Activated CD4-positive, alpha-beta T cell treated with anti-CD3 and anti-CD28 coated beads, Interleukin-2, amount 50 U/mL, for 1 hour (primary cell): ENCODE data around the gene HGD.
"Not testable (repeated sequence)": the region's sequence is repeated elsewhere in the genome, so short reads cannot be mapped to it uniquely, and the experiment has no call there.

ENCODE experiments used
- DNase-seq: peaks from one replicate; pipeline ENCODE4 v3.0.0-alpha.2; 2020

The HGD gene

DNA sequence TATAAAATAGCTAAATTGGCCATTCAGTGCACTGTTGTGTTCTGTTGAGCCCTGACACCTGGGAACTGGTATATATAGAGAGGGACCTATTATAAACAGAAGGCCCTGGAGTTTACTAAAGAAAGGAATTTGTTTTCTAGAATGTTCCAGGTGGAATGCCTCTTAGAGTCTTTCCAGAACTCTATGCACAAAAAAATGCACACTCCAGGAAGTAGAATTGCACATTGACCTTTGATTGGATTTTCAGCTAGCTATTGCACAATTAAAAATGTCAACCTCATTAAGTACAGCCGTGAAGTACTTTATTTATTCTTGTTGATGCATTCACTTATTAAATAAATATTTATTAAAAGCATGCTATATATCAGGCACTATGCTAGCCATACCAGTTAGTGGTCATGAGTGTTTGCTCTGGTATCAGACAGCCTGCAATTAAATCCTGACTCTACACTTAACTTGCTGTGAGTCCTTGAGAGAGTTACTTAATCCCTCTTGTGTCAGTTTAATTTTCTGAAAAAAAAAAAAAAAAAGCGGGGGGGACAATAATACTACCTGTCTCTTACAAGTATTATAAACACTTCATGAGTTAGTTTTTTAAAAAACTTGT lies 45.1 kb downstream of the HGD start:
- no peak for DNase-seq

DNA sequence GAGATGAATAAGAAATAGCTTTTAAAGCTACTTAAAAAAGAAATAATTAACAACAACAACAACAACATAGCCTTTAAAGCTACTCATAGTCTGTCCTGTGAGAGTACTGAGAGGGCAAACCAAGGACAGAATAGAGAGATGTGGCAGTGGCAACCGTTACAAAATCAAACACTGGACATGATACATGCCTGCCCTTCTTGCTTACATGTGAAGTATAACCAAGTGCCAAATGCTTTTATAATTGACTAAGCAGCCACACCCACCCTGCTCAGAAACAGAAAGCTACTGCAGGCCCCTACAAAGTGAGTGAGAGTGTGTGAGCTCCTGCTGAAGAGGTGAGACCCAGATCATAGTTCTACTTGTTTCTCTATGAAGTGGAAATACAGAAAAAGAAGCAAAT lies 47.5 kb downstream of the HGD start:
- DNase-seq = no peak

DNA sequence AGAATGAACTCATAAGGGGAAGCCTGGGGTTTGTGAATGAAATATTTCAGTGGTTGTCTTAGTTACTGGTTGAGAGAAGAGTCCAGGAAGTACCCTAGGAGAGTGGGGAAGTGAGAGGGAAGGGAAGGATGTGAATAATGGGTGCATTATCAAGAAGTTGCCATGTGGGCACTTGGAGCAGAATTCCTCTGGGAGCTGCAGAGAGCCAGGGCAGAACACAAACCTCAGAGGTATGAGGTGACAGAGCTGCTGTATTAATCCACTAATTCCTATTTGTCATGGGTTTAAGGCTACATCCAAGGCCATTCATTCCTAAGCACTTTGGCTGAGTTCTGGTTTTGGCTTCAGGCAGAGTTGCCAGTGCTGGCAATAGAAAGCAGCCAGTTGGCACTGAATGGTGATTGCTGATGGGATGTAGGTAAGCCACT lies 56.9 kb downstream of the HGD start:
- no peak for DNase-seq

DNA sequence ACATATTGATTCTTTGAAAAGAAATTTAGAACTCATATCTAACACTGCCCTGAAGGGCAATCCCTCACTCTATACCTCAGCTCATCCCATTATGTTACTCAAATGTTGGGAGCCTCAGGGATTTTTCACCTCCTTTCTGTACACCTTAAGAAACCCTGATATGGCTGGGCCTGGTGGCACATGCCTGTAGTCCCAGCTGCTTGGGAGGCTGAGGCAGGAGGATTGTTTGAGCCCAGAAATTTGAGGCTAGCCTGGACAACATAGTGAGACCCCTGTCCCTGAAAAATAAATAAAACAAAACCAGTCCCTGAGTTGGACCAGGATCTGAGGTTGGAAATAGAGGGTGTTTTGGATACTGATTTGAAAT lies 58.3 kb downstream of the HGD start:
- no peak for DNase-seq

DNA sequence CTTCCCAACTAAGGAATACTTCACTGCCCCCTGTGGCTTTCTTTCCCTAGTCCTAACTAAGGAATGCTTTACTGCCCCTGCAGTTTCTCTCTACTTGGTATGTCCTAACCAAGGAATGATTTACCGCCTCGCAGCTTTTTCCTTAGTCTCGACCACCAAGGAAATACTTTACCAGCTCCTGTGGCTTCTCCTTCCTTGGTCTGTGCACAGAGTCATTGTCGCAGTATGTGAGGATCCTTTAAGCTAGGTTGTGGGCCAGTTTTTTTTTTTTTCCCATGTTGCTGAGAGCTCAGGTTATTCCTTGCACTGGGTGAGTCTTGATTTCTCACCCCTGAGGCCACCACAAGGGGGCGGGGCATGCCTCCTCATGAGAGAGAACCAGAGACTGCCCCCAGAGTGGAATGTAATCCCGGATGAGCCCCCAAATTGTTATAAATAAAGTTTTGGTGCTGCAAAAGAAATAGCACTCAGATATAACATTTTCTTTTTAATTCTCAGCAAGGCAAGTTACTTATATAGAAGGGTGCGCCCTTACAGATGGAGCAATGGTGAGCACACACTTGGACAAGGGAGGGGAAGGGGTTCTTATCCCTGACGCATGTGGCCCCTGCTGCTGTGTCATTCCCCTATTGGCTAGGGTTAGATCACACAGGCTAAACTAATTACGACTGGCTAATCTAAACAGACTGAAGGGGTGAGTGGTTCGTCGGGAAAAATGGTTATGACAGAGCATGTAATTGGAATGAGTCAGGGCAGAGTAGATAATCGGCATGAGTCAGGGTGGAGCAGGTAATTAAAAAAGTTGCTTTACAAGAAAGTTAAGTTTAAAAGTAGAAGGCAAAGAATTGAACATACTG lies 58.9 kb downstream of the HGD start:
- DNase-seq = peak; percentile 2

DNA sequence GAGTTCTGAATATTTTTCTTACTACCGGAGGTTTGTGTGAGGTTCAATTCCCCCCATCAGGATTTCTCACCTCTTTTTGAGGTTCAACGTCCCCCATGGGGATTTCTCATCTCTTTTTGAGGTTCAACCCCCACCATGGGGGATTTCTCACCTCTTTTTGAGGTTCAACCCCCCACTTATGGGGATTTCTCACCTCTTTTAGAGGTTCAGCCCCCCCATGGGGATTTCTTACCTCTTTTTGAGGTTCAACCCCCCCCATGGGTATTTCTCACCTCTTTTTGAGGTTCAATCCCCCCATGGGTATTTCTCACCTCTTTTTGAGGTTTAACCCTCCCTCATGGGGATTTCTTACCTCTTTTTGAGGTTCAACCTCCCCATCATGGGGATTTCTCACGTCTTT lies 59.6 kb downstream of the HGD start:
- DNase-seq = no peak

DNA sequence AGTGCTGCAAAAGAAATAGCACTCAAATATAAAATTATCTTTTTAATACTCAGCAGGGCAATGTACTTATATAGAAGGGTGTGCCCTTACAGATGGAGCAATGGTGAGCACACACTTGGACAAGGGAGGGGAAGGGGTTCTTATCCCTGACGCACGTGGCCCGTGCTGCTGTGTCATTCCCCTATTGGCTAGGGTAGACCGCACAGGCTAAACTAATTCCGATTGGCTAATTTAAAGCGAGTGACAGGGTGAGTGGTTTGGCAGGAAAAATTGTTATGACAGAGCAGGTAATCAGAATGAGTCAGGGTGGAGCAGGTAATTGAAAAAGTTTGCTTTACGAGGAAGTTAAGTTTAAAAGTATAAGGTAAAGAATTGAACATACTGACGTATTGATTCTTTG lies 65.3 kb downstream of the HGD start:
- not testable (repeated sequence) for DNase-seq

DNA sequence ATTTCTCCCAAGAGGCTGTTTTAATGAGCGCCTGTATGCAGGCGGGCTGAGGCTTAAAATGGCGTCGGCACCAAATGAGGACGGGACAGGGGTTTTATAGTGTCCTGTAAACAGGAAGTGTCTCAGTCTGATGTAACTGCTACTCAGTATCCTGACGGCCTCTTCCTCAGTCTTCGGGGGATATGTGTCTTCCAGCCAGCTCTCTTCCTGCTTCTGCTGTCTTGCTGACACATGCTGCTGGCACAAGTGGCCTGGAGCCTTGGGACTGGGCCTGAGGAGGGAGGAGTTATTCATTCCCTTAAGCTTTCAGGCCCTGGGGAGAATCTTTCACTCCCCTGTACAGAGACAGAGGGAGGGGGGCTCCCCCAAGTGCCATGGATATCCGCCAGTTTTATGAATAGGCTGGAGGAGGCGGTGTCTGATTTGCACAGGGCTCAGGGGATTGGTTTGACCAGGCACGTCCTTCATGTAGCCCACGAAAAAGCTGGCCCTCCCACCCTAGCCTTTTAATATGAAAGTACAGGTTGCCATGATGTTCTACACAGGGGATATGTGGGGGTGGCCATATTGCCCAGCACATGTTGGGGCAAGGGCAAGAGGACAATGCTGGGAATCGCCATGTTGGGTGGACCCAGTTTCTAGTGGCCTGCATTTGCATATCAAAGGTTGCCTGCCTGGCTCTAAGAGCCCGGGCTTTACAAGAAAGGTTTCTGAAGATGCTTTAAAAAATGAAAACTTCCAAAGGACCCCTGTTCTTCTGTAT lies 66.0 kb downstream of the HGD start:
- no peak for DNase-seq

DNA sequence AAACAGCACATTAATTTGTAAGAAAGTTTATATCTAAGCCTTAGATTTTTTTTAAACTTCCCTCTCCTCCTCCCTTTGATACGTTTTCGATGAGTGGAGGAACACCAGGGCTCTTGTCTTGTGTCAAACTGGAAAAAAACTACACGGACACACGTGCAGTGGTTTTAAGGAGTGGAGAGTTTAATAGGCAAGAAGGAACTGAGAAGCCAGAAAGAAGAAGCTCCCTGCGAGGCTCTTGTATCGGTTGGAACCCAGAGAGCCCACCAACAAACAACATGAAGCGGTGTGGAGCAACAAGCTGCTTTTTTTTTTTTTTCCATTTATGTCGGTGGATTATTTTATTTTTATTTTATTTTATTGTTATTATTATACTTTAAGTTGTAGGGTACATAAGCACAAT lies 67.3 kb downstream of the HGD start:
- DNase-seq = no peak

DNA sequence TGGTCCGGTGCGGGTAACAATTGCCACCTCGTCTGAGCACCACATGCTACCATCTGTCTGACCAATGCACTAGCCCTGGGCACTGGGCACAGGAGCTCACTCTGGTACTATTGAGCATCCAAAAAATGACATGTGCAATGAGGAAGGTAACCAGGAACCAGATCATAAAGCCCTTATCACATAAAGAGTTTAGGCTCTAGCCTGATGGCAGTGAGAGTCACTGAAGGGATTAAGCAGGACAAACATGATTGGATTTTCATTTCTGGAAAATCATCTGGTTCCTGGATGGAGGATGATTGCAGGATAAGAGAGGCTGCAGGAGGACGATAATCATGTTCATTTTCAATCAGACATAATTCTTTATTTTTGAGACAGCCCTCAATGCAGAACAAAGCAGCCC lies 73.5 kb downstream of the HGD start:
- no peak for DNase-seq

DNA sequence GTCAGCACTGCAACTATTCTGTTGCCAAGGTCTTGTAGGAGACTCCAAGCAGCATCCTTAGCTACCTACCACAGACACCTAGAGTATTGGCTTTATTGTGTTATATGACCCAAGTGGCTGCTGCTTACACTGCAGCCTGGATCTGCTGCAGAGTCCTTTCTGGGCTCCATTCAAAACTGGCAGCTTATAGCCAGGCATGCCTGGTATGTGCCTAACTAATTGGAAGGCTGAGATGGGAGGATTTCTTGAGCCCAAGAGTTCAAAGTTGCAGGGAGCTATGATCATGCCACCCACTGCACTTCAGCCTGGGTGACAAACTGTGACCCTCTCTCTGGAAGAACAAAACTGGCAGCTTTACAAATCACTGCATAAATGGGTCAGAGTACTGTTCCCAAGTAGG lies 77.3 kb downstream of the HGD start:
- DNase-seq = no peak

DNA sequence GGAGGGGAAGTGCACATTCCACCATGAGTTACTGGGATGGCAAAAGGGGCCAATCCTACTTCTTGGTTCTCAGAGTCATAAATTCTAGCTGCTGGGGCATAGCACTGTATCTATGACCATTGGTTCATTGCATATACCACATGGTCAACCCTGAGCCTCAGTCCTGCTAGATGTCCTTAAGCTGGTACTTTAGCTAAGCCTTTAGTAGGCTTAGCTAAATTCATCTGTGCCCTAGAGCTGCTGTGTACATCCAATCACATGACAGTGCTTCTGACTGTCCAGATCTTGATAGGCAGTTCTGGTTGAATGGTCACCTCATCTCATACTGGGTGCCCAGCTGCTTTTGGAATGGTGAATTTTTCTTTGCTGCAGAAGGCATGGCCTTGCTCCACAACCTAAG lies 77.7 kb downstream of the HGD start:
- no peak for DNase-seq

DNA sequence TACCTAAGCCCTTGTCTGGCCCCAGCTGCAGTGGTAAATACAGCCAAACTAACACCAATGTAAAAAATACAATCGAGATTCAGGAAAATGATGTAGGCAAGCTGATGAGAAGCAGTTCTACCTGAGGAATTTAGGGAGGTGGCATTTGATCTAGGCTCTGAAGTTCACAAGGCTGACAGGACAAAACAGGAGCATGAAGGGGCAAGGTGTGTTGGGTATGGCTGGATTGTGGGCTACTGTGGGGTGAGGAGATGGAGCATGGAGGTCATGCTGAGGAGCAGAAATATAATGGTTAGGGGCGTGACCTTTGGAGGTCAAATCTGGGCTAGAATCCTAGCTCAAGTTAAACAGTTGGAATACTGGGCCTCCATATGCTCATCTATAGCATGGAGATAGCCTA lies 79.4 kb downstream of the HGD start:
- DNase-seq = no peak

DNA sequence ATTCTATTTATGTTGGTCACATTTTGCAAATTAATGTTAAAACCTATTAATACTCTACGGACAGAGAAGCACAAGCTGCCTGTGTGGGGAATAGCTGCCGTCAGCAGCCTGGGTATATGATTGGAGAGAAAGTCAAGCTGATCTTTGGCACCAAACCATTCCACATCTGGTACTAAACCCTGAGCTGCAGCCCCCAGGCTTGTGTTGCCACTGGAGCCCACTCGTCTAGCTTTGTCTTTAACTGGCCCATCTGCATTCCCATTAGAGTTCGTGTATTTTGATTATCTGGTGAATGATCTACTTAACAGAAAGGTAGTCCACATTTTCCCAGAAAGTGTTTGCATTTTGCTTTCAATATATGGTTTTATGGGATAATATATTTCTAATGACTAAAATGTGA lies 80.5 kb downstream of the HGD start:
- DNase-seq = no peak

DNA sequence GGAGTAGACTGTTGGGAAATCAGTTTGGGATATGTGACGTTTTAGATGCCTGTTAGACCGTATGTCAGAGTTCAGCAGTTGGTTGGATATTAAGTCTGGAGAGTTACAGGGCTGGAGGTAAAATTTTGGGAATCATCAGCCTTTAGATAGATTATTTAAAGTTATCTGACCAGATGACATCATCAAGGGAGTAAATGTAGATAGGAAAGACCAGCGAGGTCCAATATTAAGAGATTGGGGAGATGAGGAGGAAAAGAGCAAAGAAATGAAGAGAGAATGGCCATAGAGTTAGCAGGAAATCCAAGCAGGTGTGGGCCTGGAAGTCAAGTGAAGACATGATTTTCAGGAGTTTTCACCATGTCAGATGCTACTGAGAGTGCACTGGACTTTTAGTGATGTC lies 82.8 kb downstream of the HGD start:
- DNase-seq = no peak

DNA sequence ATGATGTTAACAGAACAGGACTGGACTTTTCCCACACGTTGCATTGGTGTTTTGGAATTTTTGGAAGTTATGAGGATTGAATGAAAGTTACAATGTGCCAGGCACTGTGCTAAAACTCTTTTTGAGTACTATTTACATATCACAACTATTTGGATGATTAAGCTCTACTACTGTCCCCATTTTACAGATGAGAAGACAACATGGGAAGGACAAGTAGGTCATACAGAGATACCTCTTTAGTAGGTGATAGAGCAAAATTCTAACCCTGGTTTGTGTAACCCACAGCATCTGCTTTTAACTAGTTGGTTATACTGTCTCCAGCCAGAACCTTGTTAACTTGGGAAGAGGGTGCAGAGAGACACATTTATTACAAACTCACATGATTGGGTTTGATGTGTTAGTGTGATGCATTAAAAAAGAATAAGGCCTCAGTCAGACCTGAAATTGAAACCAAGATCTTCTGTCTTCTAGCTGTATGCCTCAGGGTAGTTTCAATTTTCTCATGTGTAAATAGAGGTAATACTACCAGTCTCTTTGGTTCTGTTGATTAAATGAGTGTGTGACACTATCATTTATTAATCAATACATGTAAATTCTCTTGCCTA lies 84.5 kb downstream of the HGD start:
- DNase-seq = no peak

DNA sequence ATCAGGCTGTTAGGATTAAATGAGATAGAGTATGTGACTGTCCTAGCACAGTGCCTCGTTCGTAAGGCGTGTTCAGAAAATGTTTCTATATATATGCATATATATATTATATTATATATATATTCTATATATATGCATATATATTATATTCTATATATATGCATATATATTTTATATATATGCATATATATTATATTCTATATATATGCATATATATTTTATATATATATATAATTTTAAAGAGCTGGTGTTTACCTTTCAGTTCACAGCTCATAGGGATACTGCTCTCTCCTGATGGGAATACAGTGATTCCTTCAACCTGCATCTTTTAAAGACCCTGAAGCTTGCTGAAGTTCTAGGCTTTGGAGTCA lies 85.2 kb downstream of the HGD start:
- DNase-seq = no peak

DNA sequence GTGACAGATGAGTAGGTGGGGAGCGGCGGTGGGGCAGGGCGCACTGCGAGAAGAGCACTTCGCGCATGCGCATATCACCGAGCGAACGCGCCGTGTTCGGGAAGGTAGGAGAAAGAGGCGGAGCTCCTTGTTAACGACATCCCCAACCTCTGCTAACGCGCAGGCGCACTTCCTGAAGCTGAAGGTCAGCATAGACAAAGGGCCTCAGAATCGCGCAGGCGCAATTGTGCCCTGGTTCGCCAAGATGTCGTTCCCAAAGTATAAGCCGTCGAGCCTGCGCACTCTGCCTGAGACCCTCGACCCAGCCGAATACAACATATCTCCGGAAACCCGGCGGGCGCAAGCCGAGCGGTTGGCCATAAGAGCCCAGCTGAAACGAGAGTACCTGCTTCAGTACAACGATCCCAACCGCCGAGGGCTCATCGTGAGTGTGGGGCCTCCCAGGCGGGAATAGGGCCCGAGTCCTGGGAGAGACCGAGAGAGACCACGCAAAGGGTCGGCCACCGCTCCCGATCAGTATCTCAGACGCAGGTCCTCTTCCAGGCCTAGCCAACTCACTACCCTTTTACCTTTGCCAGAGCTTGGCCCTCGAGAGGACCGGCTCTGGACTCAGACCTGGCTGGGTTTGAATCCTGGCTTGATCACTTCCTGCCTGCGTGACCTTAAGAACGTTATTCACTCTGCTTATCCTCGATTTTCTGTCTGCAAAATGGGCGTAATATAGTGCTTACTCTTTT lies 85.8 kb downstream of the HGD start, which contains the start of gene NDUFB4:
TSS of gene NDUFB4 (plus strand) at position 221 of the 737 bp plus-strand sequence. CDS start at position 245, 24 bp downstream.
- peak; percentile 94 for DNase-seq

DNA sequence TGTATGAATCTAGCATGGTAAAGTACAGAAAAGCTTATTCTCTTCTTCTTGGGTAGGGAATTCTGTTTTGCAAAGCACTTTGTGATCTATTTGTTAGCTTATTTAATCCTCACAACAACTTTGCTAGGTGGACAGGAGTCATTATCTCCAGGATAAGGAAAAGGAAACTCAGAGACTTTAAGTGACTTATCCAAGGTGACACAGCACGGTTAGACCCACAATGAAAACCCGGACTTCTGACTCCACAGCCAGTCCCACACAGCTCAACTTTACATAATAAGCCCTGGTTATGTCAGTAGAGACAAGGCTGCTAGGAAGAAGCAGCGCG lies 86.3 kb downstream of the HGD start:
- no peak for DNase-seq

DNA sequence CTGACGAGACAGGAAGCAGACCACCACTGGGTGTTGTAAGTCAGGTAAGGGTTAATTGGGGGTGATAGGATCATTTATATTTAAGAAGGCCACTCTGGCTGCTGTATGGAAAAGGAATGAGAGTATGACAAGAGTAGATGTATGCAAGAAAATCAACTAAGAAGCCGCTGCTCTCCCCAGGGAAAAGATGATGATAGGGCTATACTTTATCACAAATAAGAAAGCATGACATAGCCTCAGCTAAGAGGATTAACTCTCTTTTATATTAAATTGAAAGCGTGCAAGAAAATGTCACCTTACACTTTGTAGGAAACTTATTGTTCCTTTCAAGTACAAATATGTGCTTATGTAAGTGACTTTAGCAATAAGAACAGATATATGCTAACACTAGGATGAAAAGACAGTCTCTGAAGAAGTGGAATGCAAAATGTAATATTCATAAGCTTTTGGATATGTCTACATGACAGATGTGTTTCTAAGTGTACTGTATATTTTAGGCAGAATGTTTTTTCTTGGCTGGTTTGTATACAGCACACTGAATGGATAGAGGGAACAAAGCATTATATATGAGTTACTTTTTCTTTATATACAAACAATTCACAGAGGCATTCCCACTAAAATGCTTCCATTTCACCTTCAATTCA lies 94.6 kb downstream of the HGD start:
- no peak for DNase-seq
